ENCODE data around the gene SNX21.
"Not testable (repeated sequence)": the region's sequence is repeated elsewhere in the genome, so short reads cannot be mapped to it uniquely, and the experiment has no call there.

Gene SNX21, protein sequence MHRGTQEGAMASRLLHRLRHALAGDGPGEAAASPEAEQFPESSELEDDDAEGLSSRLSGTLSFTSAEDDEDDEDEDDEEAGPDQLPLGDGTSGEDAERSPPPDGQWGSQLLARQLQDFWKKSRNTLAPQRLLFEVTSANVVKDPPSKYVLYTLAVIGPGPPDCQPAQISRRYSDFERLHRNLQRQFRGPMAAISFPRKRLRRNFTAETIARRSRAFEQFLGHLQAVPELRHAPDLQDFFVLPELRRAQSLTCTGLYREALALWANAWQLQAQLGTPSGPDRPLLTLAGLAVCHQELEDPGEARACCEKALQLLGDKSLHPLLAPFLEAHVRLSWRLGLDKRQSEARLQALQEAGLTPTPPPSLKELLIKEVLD

DNA sequence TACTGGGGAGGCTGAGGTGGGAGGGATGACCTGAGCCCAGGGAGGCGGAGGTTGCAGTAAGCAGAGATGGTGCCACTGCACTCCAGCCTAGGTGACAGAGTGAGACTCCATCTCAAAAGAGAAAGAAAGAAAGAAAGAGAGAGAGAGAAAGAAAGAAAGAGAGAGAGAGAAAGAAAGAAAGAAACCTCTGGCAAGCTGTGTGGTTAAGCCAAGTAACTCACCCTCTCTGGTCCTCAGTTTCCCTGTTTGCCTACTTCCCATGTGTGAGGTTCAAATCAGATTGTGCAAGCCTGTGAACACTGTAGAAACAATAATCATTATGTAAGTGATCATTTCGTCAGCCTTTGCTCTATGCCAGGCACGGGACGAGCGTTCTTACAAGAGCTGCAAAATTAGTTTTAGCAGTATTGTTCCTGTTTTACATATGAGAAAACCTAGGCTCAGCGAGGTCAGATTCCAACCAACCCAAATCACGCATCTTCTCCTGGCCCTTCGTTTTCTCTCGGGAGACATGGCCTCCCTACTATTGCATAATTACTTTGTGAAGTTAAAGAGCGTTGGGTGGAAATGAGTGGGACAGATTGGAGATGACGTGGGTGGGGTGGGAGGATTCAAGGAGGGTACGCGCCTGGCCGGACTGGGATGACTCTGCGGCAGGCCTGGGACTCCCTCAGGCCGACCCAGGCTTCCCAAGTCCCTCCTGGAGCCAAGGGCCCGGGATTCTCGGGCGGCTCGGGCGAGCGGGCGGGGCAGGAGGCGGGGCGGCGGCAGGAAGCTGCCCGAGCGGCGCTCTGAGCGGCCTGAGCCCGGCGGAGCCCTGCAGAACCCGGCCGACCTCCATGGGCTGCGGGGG, at the start of gene SNX21:
TSS of gene SNX21 (plus strand) at position 770 of the 853 bp plus-strand sequence. CDS start 121 bp downstream, outside the sequence.
- peak; percentile 88 to 91 for DNase-seq

DNA sequence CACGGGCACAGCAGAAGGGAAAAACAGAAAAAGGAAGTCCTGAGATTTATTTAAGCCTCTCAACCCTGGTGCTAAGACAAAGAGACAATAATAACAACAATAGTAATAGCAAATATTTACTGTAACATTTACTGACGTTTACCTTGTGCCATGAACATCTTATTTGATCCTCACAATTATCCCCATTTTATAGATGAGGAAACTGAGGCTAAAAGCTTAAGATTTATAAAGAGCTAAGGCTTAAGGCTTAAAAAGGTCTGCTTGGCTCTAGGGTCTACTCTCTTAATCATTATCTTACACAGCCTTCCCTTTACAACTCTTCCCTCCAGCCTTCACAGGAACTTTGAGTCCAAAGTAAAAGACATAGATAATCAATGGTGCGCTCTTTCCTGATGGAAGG, 45.2 kb upstream of the SNX21 start:
- peak in 1 of 2 donors; percentile 36 for DNase-seq

DNA sequence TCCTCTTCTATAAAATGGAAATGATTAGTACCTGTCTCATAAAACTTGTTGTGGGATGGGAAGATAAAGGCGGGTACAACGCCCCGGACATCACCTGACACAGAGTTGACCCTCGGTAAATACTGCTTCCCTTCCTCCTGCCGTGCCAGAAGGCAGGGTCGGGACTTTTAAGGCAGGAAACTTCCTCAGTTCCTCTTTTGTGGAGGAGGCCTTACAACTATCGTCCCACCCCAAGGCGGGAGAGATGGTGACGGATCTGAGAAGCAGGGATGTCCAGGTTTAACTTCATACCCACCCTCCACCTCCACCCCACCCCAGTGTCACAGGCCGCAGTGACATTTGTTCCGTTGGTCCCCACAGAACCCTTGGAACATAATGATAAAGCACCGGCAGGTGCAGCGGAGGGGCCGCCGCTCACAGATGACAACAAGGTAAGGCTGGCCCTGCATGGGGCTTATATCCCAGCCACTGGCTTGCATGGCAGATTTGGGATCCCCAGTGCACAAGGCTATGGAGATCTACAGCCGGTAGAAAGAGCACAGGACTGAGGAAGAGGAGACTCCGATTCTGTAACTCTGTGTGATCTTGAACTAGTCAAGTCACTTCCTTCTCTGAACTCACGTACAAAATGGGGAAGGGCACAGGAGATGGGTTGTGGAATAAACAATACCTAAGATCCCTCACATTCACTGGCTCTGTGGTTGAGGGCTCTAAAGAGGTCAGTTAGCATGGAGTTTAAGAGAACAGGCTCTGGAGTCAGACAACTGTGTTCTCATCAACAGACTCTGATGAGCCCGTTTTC, 41.1 kb upstream of the SNX21 start:
- peak; percentile 66 to 74 for DNase-seq

DNA sequence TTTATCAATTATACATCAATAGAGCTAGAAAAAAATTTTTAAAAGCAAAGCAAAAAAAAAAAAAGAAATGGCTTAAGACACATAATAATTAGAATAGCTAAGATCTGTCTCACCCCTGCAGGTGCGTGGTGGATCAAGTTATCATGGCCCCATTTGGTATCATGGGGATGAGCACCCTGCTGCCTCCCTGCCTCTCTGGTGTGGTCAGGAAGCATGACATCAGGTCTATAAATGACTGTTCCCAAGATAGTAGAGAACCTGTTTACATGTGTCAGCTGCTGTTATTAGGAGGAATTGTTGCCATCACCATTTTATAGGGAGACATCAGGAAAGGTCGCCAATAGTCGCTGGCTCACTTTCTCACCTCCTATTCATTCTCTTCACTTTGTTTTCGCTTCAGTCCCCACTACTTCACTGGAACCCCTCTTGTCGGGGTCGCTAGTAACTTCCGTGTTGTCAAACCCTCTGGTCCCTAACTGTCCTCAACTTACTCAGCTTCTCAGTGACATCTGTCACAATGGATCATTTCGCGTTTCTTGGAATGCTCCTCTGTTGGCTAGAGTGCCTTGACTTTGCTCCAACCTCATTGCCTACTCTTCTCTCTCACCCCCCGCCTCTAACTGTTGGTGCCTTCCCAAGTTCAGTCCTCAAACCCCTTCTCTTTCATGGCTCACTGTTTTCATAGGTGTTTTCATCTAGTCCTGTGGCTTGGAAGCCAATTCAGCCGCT, 37.1 kb upstream of the SNX21 start:
- no peak for DNase-seq

DNA sequence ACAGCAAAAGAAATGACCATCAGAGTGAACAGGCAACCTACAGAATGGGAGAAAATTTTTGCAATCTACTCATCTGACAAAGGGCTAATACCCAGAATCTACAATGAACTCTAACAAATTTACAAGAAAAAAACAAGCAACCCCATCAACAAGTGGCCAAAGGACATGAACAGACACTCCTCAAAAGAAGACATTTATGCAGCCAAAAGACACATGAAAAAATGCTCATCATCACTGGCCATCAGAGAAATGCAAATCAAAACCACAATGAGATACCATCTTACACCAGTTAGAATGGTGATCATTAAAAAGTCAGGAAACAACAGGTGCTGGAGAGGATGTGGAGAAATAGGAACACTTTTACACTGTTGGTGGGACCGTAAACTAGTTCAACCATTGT, 36.1 kb upstream of the SNX21 start:
- not testable (repeated sequence) for DNase-seq

DNA sequence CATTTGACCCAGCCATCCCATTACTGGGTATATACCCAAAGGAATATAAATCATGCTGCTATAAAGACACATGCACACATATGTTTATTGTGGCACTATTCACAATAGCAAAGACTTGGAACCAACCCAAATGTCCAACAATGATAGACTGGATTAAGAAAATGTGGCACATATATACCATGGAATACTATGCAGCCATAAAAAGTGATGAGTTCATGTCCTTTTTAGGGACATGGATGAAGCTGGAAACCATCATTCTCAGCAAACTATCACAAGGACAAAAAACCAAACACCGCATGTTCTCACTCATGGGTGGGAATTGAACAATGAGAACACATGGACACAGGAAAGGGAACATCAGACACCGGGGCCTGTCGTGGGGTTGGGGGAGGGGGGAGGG, 35.6 kb upstream of the SNX21 start:
- DNase-seq, result not testable (repeated sequence)

DNA sequence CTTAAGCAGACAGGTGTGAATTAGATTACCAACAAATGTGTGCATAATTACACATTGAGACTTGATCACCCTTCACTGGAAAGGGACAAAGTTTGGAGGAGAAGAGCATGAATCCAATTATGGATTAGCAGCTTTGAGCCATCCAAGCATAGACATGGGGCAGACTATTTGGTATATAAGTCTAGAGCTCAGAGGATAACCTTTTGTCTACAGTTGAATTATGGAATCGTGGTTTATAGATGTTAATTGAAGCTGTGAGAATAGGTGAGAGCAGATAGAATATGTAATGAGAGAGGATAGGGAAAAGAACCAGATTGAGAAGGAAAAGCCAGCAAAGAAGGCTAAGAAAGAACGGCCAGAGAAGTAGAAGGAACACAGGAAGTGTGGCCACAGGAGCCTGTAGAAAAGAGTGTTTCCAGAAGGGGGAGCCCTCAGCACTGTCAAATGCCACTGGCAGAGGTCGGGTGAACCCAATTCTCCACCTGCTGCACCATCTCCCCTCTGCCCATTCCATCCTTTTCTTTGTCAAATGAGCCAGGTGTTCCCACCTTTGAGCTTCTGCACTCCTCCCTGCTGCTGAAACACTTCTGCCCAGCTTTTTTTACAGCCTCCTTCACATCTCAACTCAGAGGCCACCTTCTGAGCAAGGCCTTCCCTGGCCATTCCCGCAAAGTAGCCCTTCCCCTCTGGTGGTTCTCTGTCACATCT, 34.5 kb upstream of the SNX21 start:
- peak in 1 of 2 donors; percentile 83 for DNase-seq

DNA sequence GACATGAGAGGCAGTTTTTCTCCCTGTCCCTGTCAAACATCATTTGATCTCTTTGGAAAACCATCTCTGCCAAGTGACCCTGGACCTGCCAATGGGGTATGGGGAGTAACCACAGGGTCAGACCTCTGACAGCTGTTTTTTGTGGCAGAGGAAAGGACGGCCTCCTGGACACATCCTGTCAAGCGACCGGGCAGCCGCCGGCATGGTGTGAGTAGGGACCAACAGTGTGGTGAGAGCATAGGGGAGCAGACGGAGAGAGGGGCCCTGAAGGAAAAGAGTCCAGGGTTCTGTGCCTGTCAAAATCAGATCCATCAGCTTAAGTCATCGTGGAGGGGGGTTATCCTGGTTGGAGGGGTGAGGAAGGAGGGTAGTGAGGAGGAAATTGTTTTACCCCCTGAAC, 31.7 kb upstream of the SNX21 start:
- no peak for DNase-seq

DNA sequence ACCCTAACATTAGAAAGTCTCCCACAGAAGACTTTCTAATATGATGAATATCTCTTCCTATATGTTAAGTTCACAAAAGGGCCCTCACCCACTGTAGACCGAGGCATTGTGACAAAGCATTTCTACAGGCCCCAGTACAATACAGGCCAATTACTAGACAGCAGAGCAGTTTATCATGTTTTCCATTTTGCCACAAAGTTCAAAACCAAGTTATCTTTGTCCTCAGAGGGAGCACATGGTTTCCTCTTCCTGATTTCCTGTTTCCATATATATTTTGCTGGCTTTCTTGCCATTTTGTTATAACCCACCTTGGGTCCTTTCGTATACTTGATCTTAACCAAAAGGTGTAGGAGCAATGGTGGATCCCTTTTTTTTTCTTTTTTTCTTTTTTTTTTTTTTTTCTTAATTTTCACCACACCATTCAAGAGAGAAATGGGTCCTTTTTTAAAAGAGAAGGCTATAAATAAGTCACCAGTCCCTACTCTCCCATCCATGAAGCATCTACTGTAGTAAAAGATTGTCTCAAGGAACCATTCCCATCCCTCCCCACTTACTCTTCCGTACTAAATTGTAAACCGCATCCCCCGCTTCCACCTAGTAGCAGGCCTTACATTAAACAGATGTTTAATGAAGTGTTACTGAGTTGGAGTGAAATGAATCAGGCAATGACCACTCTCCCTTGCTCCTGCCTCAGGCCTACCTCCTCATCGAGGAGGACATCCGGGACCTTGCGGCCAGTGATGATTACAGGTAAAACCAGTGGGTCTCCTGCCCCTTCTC, 23.2 kb upstream of the SNX21 start:
- no peak for DNase-seq

DNA sequence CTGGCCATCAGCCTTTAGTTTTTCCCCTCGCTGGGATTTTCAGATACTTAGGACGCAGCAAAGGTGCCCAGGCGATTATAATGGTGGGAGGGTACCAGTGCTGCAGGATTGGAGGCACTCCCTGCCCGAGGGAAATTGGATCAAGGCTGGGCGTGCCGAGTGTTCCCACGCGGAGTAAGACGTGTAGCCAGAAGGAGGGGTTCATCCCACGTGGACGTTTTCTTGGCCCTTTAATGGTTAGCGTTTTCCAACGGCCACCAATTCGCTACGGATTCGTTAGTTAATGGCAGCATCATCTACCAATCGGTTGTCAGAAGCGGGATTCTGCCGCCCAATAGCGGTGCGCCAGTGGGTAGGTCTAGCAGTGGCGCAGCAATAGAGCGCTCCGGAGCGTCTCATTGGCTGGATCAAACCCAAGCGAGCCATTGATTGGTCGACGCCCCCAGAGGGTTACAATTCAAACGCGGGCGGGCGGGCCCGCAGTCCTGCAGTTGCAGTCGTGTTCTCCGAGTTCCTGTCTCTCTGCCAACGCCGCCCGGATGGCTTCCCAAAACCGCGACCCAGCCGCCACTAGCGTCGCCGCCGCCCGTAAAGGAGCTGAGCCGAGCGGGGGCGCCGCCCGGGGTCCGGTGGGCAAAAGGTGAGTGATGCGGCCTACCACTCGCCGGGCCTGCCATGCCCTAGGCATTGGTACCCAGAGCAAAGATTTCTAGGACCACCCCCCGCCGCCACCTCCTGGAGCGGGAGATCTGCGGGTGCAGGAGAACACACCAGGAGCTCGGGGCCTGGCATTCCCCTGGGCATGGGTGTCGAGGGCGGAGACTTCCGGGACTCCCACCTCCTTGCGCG, 21.2 kb upstream of the SNX21 start, which contains the start of gene UBE2C:
TSS of gene UBE2C (plus strand) at position 488 of the 849 bp plus-strand sequence. CDS start at position 540, 52 bp downstream.
- DNase-seq, result peak; percentile 98 to 99

DNA sequence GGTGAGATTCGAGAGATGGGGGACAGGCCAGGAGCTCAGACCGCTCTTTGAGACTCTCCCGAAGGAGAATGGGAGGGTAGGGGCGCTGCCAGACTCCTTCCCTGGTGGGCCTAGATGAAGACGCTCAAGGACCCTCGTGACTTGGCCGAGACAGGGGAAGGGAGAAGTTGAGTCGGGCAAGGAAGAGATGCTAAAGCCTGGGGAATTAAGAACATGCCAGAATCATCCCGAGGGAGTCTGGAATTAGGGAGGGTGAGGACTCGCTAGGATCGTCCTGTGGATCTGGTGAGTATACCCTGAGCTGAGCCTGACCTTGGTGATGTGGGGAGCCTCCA, 20.6 kb upstream of the SNX21 start:
- no peak for DNase-seq

DNA sequence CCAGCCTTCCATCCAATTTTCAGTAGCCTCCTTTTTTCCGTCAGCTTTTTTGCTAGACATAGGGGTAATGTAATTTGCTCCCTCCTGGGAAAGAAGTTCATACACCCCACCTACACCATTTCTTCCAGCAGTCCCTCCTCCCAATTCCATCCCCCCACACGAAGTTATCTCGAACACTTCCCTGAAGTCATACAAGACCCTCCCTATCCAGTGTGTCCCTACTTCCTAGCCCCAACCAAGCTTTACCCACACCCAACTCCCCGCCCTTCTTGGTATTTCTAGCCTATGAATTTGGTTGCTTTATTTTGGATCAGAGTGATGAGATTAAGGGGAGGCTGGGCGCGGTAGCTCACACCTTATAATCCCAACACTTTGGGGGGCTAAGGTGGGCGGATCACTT, 20.1 kb upstream of the SNX21 start:
- no peak for DNase-seq

DNA sequence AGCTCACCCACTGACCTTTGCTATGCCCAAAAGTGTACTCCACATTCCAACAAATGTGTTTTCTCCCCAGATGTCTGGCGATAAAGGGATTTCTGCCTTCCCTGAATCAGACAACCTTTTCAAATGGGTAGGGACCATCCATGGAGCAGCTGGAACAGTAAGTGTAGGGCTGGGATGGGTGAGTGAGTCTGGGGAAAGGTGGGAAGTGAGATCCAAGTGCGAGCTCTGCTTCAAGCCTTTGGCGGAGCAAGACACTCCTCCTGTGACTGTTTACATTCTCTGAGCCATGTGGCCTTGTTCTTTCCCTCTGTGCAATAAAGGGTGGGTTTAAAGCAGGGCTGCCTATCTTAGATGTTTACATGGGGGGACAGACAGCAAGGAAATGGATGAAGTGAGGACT, 19.3 kb upstream of the SNX21 start:
- no peak for DNase-seq

DNA sequence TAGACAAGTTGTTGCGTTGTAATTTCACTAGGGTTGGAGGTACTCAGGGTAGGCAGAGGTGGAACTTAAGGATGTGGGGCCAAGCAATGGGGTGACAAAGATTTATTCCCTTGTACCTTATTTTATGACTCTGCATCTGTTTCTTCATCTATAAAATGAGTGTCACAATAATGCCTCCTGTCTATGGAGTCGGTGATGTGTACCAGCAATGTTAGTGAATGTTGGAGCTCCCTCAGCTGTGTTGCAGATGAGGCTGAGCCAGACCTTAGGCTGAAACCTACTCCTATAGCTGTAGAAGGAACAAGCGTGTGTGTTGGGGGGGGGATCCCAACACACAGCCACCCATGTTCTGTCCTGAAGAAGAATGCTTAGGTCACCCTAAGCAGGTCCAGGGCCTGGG, 16.6 kb upstream of the SNX21 start:
- DNase-seq, result no peak

DNA sequence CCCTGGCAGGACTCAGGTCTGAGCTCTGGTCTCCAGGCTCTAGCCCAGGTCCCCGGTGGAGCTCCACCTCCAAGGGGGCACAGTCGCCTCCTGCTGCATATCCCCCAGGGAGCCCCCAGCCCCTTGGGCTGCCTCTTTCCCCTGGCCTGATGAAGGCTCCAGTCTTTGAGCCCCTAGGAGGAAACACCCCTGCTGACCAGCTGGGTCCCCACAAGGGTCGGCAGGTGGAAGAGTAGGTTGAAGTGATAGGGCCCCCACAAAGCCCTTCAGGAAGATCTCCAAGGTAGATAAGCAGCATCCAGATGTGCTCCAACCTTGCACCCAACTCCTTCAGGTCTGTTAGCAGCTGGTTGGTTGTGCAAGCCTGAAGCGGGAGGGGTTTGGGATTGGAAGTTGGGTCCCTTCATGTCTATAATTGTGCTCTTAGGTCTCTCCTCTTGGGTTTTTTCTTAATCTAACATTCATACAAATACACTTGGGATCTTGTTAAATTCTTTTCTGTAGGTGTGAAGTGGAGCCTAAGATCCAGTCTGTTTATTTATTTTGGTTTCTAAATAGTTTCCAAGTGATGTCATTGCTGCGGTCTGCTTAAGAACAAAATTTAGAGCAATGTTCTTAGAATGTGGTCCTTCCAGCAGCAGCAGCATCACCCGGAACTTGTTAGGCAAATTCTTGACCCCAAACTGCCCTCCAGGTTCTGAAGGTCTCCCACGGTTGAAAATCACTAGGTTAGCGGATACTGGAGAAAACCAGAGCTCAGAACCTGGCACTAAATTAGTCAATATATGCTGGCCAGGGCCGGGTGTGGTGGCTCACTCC, 16.0 kb upstream of the SNX21 start:
- no peak for DNase-seq

DNA sequence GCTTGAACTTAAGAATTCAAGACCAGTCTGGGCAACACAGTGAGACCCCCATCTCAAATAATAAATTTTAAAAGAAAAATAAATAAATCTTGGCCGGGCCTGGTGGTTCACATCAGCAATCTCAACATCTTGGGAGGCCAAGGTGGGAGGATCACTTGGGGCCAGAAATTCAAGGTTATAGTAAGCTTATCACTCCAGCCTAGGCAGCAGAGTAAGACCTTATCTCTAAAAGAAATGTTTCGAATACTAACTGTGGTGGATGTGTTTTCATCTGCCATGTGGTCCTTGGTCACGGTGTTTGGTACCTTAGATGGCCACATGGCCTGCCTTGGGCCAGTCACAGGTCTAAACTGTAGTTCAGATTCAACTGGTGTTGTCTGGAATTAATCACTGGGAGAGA, 15.4 kb upstream of the SNX21 start:
- DNase-seq, result no peak

DNA sequence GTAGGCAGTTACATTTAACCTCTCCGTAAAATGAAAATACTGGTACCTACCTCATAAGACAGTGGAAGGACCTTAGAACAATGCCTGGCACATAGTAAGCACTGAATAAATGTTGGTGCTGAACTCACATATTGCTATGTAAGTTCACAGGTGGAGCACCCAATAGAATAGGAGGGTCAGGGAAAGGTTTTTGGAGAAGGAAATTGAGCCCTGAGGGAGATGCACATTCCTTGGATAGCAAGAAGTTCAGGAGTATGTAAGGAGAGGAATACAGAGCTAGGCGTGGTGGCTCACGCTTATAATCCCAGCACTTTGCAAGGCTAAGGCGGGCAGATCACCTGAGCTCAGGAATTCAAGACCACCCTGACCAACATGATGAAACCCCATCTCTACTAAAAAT, 14.1 kb upstream of the SNX21 start:
- no peak for DNase-seq

DNA sequence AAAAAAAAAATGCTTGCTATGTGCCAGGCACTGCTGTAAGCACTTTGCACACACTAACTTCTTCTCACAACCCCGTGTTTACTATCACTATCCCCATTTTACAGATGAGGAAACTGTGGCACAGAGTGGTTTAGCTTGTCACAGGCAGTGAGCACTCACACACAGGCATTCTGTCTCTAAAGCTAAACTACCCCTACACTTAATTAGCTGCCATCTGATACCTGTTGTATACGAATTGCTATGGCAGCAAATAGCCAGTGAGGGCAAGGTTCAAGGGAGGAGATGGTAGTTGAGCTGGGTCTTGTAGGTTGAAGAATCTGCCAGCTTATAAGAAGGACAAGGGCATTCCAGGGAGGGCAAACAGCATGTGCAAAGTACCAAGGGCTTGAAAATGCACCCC, 11.7 kb upstream of the SNX21 start:
- no peak for DNase-seq

DNA sequence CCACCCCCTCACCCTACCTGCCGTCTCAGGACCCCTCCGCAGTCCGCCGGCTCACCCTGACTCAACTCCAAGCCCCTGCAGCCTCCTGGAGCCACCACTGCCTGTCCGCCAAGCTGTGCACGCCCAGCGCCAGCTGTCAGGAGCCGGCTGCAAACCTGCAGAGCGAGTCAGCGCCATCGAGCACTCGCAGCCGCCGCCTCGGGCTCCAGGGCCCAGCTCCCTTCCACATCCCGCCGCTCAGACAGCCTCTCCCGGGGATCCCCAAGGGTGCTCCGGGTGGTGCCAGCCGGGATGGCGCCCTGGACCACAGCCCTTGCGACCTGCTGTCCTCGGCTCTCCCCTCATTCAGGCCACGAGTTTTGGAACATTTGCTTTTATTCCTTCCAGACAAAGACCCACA, 10.7 kb upstream of the SNX21 start:
- no peak for DNase-seq

Data from inflammatory macrophage treated with lipopolysaccharide for 1 hour (primary cell).